Measurements from ENCODE around the gene TEX26. TPM values are rescaled to one million over a fixed set of nuclear protein-coding genes. Genes with fewer than 3 reads are reported as not detected.

TEX26 gene
- polyA plus RNA-seq, 1 of the 3 experiments (the other 2 are of a cell fraction) = not detected

GRCh38 chr13:30906411-30907051 is 25.9 kb upstream of the TEX26 start:
- H3K27me3 ChIP-seq (ENCODE audit: insufficient read depth) = no peaks in the 10 kb centered on the region
- no peaks in the 10 kb centered on the region for H3K36me3 ChIP-seq (replicated peaks in 1 of 2; ENCODE audit: control insufficient read depth in 1 of 2, insufficient read depth in 2 of 2, low read length in 1 of 2)
- ChIA-PET CTCF (interaction anchor here (0.9 to 1.4 kb wide), 4 partner anchors 10 to 138 kb away, joined by 3 to 6 read pairs (median 4); no protein-coding TSS in a partner anchor), POLR2A (interaction anchor here (1.0 kb wide), 1 partner anchor 10 kb away, joined by 4 read pairs; no protein-coding TSS in a partner anchor)
- no peak overlapping the region; a peak in 1 of 4 replicates for H3K27ac ChIP-seq (ENCODE audit: low read depth in 2 of 2, low read length in 1 of 2)
- WGBS (ENCODE audit: low lambda C conversion rate) = 96% methylated on average over 32 of the region's 60 CpGs
- no peaks in the 10 kb centered on the region for H3K9me3 ChIP-seq
- H3K9ac ChIP-seq = no peak overlapping the region
- no peaks in the 10 kb centered on the region for H3K9me2 ChIP-seq
- H3K79me2 ChIP-seq (ENCODE audit: insufficient read depth) = no peaks in the 10 kb centered on the region
- TF ChIP-seq TCF12 (IDR thresholded peaks at IDR 0.05) = no peak
- no peak for TF ChIP-seq EZH2phosphoT487 (IDR thresholded peaks at IDR 0.05; ENCODE audit: borderline replicate concordance, low read depth)
- TF ChIP-seq GABPA (IDR thresholded peaks at IDR 0.05; ENCODE audit: low read depth) = no peak
- no peak for TF ChIP-seq NFIC (IDR thresholded peaks at IDR 0.05; ENCODE audit: borderline replicate concordance)
- TF ChIP-seq RFX5 (IDR thresholded peaks at IDR 0.05; ENCODE audit: low read length) = no peak
- TF ChIP-seq MEF2A (IDR thresholded peaks at IDR 0.05; ENCODE audit: borderline replicate concordance, low read depth) = no peak
- no peak for TF ChIP-seq REST (IDR thresholded peaks at IDR 0.05; ENCODE audit: low read depth, low read length)
- no peak for TF ChIP-seq MXI1 (IDR thresholded peaks at IDR 0.05; ENCODE audit: low read depth, low read length)
- no peak for TF ChIP-seq MAX (IDR thresholded peaks at IDR 0.05; ENCODE audit: low read depth)
- no peak for TF ChIP-seq FOXM1 (IDR thresholded peaks at IDR 0.05; ENCODE audit: low read depth)
- TF ChIP-seq NRF1 (IDR thresholded peaks at IDR 0.05; ENCODE audit: low read depth, low read length) = no peak
- no peak for TF ChIP-seq RCOR1 (IDR thresholded peaks at IDR 0.05; ENCODE audit: low read length)
- no peak for TF ChIP-seq SIN3A (IDR thresholded peaks at IDR 0.05; ENCODE audit: borderline replicate concordance, low read depth, low read length)
- no peak for TF ChIP-seq TAF1 (IDR thresholded peaks at IDR 0.05; ENCODE audit: borderline replicate concordance, low read depth, low read length)
- no peak for TF ChIP-seq YY1 (IDR thresholded peaks at IDR 0.05; ENCODE audit: low read depth)
- TF ChIP-seq USF1 (IDR thresholded peaks at IDR 0.05; ENCODE audit: borderline replicate concordance, low read depth) = no peak
- no peak for TF ChIP-seq PBX3 (IDR thresholded peaks at IDR 0.05)
- TF ChIP-seq ZBTB33 (IDR thresholded peaks at IDR 0.05; ENCODE audit: borderline replicate concordance, low read depth) = no peak
- no peak for TF ChIP-seq IRF3 (IDR thresholded peaks at IDR 0.05; ENCODE audit: low read depth, low read length)
- no peak overlapping the region for H3K4me3 ChIP-seq (ENCODE audit: low read depth in 2 of 2, low read length in 1 of 2)
- no peaks in the 10 kb centered on the region for H4K20me1 ChIP-seq (ENCODE audit: insufficient read depth)
- peaks cover 21 to 22% of the 10 kb centered on the region in 2 experiments; a peak in 3 of 4 replicates for H3K4me1 ChIP-seq (ENCODE audit: control insufficient read depth in 1 of 2, insufficient read depth in 2 of 2, low read depth in 1 of 2, low read length in 1 of 2)
- H3K4me2 ChIP-seq = no peak overlapping the region
- no peaks in the 10 kb centered on the region for H3F3A ChIP-seq (replicated peaks; ENCODE audit: insufficient read depth)
- no peak overlapping the region for H2AFZ ChIP-seq (ENCODE audit: low read depth)
- DNase-seq = no peak

All from SK-N-SH (cell line).